ENCODE data around the gene MTHFD1L. TPM values are rescaled to one million over a fixed set of nuclear protein-coding genes. Genes with fewer than 3 reads are reported as not detected.

Gene MTHFD1L
- total and polyA plus RNA-seq, 2 of the 4 experiments (the other 2 are of a cell fraction) = 43.5 to 53.2 TPM

- H3K9ac ChIP-seq (ENCODE audit: low read depth, low read length) = no peak overlapping the region
- intact Hi-C loops (cut with micrococcal nuclease) (no loop called here), in situ Hi-C loops (cut with MboI; ENCODE audit: low sequenced_read_pairs) (no loop called here), dilution Hi-C loops (cut with HindIII; ENCODE audit: low sequenced_read_pairs, unreplicated experiment) (no loop called here)
- peaks cover 31% of the 10 kb centered on the region for H3K36me3 ChIP-seq (ENCODE audit: control insufficient read depth, insufficient read depth, low read length)
- H4K8ac ChIP-seq (ENCODE audit: low read depth in 2 of 2, low read length in 2 of 2) = no peak overlapping the region
- no peak overlapping the region for H2BK15ac ChIP-seq (ENCODE audit: low read depth, low read length)
- ChIA-PET POLR2A (ENCODE audit: unreplicated experiment) (no interaction called here), CTCF (no interaction called here)
- no peak overlapping the region for H3K18ac ChIP-seq (ENCODE audit: low read depth, low read length)
- H3K4me2 ChIP-seq (ENCODE audit: low read depth, low read length) = no peak overlapping the region
- H3K79me1 ChIP-seq (ENCODE audit: low read depth in 1 of 2, low read length in 2 of 2) = peaks cover 12 to 27% of the 10 kb centered on the region in 2 experiments; a peak in 2 of 4 replicates
- H2AFZ ChIP-seq (replicated peaks; ENCODE audit: low read length, poor library complexity) = no peak overlapping the region
- no peak overlapping the region for H2BK5ac ChIP-seq (ENCODE audit: low read depth, low read length, poor library complexity, severe bottlenecking)
- no peak for TF ChIP-seq CTCF (conservative IDR thresholded peaks at IDR 0.05; ENCODE audit: low read depth, low read length)
- no peak overlapping the region for H3K27ac ChIP-seq (ENCODE audit: insufficient read depth, low read length)
- no peak overlapping the region for H3K4ac ChIP-seq (ENCODE audit: low read depth, low read length)
- H4K91ac ChIP-seq (ENCODE audit: insufficient read depth, low read depth, low read length) = no peak overlapping the region
- no peaks in the 10 kb centered on the region for H3K9me3 ChIP-seq (ENCODE audit: control insufficient read depth, insufficient read depth, low read length)
- H3K4me3 ChIP-seq (ENCODE audit: insufficient read depth, low read depth, low read length) = no peak overlapping the region
- H3K9me1 ChIP-seq (ENCODE audit: insufficient read depth, low read length) = peaks cover 6% of the 10 kb centered on the region
- no peak overlapping the region for H2BK20ac ChIP-seq (ENCODE audit: low read depth, low read length)
- BruUV-seq (replicated peaks) = no TSS peak
- H3K4me1 ChIP-seq (ENCODE audit: control insufficient read depth, insufficient read depth, low read length) = peaks cover 2% of the 10 kb centered on the region
- WGBS, 2 experiments (ENCODE audit: extremely low coverage in 2 of 2, insufficient read length in 1 of 2) = no CpG with 5 or more reads among the region's 5 CpGs
- H4K5ac ChIP-seq (ENCODE audit: low read depth, low read length) = no peak overlapping the region
- H3K27me3 ChIP-seq (ENCODE audit: control insufficient read depth, insufficient read depth, low read length) = no peaks in the 10 kb centered on the region
- no peak overlapping the region for H3K23ac ChIP-seq (ENCODE audit: low read depth, low read length)
- H3K56ac ChIP-seq (ENCODE audit: extremely low read depth, insufficient read depth, low read length) = no peak overlapping the region
- no peak overlapping the region for H3K14ac ChIP-seq (replicated peaks; ENCODE audit: low read depth, low read length)
- DNase-seq (no peak), ATAC-seq (ENCODE audit: low read depth) (no peak)
- no peaks in the 10 kb centered on the region for H4K20me1 ChIP-seq (ENCODE audit: insufficient read depth, low read length)
- no peak overlapping the region for H2AK5ac ChIP-seq (ENCODE audit: low read depth, low read length)
- H2BK120ac ChIP-seq (ENCODE audit: low read depth, low read length) = no peak overlapping the region
- no peak overlapping the region for H2AK9ac ChIP-seq (replicated peaks; ENCODE audit: low read depth, low read length, poor library complexity)
Measured at GRCh38 chr6:151029970-151030369, 164.5 kb downstream of the MTHFD1L start.
